Measurements from ENCODE around the gene UCK2.

Gene UCK2

GRCh38 chr1:165880993-165881392 is 53.6 kb downstream of the UCK2 start:
- no peak for DNase-seq (ENCODE audit: low spot score)

GRCh38 chr1:165882168-165882837 is 54.9 kb downstream of the UCK2 start:
- DNase-seq (ENCODE audit: low spot score): no peak

- no peak for DNase-seq (ENCODE audit: low spot score)
Observed at GRCh38 chr1:165883056-165883455, 55.6 kb downstream of the UCK2 start.

GRCh38 chr1:165884009-165884689 is 56.7 kb downstream of the UCK2 start:
- DNase-seq (ENCODE audit: low spot score): no peak

DNA sequence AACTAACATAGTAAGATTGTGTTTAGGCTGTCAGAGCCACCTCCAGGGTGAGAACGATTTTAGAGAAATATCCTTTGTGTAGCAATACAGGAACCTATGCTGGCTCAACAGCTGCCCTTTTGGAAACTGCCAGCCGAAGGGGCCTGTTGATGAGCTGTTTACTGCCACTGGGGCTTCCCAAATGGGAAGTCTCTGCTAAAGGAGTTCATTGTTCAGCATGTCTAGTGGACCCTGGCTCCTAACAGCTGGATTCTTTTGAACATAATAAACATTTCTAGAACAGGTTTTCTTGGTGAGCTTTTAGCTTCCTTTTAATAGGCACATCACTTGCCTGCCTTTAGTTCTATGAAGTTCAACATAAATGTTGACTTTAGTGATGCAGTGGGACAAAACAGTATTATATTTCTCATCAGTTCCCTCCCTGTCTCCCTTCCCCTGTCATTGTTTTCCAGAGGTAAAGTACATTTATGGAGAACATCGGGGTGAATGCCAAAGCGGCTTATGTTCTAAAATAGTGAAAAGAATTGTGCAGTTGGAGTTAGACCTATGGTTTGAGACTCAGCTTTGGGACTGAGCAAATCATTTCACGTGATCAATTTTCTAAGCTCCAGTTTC is 57.4 kb downstream of the UCK2 start:
- no peak for DNase-seq (ENCODE audit: low spot score)

GRCh38 chr1:165885305-165885694 is 57.9 kb downstream of the UCK2 start:
- DNase-seq (ENCODE audit: low spot score): no peak

GRCh38 chr1:165886193-165886592 is 58.8 kb downstream of the UCK2 start:
- no peak for DNase-seq (ENCODE audit: low spot score)

- no peak for DNase-seq (ENCODE audit: low spot score)
Observed at GRCh38 chr1:165886983-165887382, 59.6 kb downstream of the UCK2 start.

DNA sequence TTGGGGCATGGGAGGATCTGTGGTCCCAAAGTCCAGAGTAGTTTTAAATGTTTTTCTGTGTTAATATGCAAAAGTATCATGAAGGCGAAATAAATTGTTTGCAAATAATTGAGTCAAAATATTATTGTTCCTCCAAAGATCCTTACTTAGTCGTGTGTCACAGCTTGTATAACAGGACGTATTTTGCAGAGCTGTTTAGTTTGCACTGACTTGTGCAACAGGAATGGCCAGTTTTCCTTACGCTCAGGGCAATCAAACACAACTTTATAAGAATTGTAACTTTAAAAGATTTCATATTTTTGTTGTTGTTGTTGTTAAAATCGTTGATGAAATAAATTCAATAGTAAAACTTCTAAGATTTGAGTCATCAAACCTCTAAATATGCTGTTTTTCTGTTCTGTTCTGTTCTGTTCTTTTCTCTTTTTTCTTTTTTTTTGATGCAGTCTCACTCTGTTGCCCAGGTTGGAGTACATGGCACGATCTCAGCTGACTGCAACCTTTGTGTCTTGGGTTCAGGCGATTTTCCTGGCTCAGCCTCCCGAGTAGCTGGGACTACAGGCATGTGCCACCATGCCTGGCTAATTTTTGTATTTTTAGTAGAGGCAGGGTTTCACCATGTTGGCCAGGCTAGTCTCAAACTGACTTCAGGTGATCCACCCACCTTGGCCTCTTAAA is 60.6 kb downstream of the UCK2 start:
- DNase-seq (ENCODE audit: low spot score): no peak

DNA sequence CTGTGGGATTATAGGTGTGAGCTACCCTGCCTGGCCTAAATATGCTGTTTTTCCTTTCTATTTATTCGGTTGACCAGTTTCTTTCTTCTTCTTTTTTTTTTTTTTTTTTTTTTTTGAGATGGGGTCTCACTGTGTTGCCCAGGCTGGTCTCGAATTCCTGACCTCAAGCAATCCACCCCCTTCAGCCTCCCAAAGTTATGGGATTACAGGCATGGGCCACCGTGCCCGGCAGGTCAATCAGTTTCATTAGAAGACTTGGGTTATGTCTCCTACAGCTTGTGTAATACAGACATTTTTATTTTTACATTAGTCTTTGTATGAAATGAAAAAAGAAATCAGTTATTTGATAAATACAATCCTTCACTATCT is 61.1 kb downstream of the UCK2 start:
- no peak for DNase-seq (ENCODE audit: low spot score)

GRCh38 chr1:165890684-165891083 is 63.3 kb downstream of the UCK2 start:
- DNase-seq (ENCODE audit: low spot score): no peak

DNA sequence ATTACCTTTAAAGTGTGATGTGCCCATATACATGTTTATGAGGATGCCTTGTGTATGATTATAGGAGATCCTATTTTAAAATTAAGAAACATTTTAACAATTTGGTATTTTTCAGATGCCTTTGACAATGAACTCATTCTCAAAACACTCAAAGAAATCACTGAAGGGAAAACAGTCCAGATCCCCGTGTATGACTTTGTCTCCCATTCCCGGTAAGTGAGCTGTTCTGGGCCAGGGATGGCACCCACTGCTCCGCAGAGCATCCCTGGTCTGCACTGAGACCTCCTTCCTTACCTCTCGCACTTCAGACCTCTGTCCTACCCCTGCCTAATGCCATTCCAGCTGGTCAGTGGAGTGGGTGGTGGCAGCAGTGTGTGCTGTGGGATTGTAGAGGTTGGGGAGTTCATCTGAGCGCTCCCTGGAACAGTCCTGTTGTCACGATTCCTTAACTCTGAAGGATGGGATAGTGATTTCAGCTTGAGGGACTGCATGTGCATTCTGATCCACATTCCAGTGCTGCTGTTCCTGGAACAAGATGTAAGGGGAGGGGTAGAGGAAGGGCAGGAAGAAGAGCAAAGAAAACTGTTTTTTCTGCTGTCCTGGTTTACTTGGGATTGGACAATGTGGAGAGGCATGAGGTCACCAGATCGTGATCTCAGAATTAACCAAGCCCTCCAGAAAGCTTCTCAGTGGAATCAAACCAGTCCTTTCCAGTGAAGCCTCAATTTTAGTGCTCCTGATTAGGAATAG is 63.9 kb downstream of the UCK2 start:
- no peak for DNase-seq (ENCODE audit: low spot score)

DNA sequence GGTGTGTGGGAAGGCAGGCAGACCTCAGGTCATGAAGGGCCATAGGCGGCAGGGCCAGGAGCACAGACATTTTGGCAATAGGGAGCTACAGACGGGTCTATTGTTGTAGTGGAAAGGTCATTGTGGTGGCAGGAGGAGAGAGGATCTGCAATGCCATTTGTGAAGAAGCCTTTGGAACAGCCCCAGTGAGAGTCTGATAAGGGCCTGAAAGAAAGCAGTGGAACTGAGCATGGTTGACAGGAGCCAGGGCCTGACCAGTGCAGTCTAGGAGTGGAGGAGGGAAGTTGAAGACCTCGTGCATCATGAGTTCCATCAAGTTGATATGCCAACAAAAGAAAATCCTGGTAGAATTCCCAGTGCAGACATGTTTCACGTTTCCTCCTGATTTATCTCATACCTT is 65.5 kb downstream of the UCK2 start:
- no peak for DNase-seq (ENCODE audit: low spot score)

DNA sequence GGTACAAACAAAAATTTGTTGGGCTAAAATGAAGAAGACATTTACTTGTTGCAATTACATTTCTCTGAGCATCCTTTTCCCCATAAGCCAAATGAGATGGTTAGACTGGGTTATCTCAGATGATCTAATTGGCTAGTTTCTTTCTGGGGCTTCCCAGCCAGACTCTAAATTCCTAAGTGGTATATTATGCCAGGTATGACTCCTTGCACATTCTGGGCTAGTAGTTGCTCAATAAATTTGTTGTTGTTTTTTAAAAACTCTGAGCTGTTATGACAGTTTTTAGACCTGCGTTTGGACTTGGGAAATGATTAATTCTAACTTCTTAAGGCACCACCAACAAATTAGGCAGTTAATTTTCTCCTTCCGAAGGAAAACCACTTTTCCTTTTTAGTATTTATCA is 66.1 kb downstream of the UCK2 start:
- DNase-seq (ENCODE audit: low spot score): no peak

- DNase-seq (ENCODE audit: low spot score): no peak
Observed at GRCh38 chr1:165894591-165894990, 67.2 kb downstream of the UCK2 start.

DNA sequence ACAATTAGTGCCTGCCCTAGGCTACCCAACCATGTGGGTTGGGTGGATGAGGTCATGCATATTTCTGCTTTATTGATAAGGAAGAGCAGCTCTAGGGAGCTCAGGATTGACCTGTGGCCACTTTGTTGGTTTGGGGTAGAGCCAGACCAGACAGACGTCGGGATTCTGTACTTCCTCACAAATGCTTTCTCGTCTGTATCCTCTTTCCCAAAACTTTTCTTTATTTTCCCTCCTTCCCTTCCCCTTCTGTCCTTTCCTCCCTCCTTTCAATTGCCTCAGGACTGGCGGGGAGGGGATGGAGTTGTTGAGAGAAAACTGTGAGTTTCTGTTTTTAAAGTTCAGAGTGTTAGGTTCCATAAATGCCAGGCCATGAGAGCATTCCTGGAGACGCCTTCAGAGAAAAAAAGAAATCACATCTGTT is 68.0 kb downstream of the UCK2 start:
- no peak for DNase-seq (ENCODE audit: low spot score)

GRCh38 chr1:165896277-165896676 is 68.9 kb downstream of the UCK2 start:
- DNase-seq (ENCODE audit: low spot score): no peak

GRCh38 chr1:165897326-165898303 is 70.2 kb downstream of the UCK2 start:
- DNase-seq (ENCODE audit: low spot score): no peak

GRCh38 chr1:165898837-165899236 is 71.4 kb downstream of the UCK2 start:
- DNase-seq (ENCODE audit: low spot score): no peak

DNA sequence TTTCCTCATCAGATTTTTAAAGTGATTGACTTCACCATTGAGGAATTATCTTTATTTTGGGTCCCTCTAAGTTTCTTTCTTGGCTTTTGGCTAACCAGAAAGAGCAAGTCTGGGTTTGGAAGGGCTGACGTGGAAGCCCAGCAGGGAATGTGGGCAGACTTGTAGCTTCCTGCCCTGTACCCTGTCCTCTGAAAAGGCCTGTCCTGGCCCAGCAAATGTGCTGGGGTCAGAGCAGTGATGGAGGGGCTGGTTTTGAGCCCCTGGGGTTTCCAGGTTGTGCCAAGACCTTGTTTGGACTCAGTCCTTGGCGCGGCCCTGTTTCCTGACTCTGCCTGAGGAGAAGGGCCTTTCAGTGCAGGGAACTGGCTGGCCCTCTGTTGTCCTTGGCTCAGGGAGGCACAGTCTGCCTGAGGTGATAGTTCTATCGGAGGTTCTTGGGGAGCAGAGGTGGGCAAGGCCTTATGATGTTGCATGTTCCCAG is 72.1 kb downstream of the UCK2 start:
- no peak for DNase-seq (ENCODE audit: low spot score)

All from activated CD4-positive, alpha-beta T cell treated with anti-CD3 and anti-CD28 coated beads, Interleukin-2, Interleukin-4, amounts not matched to agents 100 ng/mL and 50 ng/mL, durations not matched to agents 16 hours and 8 hours (primary cell).